SIG-M5 (cell line): ENCODE data around the gene BMAL1.

Experiments used
- DNase-seq: peaks from one replicate; lab custom pipeline; 2025; lab: John Stamatoyannopoulos, UW

The BMAL1 gene

DNA sequence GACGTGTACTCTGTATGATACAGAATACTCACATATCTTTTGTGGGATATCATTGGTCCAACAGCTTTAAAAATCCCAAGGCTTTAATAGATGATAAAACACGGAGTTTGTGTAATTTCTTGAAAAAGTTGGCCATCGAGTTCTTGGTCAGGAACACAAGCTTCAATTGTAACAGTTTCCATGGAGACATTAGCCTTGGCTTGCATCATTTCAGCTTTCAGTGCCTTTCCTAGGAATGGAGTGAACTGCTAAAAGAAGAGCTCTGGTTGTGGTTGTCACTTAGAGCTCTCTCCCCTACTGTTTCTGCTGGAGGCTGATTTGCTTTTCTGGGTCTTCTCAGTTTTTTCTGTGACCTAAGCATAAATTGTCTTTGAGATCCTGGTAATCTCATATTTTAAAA is 14.2 kb downstream of the BMAL1 start:
- DNase-seq = no peak

DNA sequence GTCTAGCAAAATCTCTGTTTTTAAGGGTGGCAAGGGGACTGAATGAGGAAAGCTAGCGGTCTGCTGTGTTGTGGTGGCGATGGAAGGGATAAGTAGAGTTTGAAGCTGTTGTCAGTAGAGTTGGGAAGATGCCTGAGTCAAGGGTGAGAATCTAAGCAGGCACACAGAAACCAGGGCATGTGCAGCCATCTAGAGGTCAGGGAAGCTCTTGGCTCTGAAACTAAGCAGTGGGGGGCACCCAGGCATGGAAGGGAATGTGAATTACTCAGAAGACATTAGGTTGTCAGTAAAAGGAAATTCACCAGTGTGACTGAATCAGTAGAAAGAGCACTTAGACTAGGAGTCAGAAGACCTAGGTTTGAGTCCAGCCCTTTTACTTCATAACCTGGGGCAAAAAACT is 15.4 kb downstream of the BMAL1 start:
- no peak for DNase-seq

GRCh38 chr11:13294178-13294577 is 16.6 kb downstream of the BMAL1 start:
- DNase-seq = no peak

DNA sequence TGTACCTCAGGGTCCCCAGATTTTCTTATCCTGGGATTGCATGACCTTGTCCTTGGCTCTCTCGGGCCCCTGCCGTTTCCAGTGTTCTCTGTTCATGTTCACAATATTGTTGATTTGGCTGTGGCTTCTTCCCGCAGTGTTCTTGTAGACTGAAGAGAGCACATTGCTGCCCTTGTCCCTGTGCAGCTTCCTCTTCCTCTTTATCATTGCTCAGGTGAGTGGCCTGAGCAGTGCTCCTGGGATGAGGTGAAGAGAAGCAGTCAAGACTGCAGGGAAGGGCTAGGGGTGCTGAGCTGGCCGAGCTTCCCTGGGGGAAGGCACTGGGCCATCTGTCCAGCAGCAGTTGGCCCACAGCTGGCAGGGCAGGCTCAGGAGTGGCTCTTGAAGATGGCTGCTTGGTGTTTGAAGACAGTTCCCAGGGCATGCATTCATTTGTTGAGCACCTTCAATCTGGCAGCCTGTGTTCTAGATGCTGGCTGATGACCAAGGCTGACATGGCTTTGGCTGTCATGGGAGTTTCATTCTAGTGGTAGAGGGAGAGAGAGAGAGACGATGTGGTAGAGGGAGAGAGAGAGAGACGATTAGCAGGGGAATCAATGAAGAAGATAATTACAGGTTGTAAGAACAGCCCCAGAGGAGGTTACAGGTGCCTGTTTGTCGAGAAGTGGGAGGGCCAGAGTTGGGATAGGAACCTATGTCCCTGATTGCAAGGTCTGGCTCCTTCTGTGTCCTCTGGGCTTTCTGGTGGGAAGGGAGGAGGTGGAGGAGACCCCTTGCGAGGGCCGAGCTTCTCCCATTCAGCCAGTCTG is 17.4 kb downstream of the BMAL1 start:
- DNase-seq = no peak

DNA sequence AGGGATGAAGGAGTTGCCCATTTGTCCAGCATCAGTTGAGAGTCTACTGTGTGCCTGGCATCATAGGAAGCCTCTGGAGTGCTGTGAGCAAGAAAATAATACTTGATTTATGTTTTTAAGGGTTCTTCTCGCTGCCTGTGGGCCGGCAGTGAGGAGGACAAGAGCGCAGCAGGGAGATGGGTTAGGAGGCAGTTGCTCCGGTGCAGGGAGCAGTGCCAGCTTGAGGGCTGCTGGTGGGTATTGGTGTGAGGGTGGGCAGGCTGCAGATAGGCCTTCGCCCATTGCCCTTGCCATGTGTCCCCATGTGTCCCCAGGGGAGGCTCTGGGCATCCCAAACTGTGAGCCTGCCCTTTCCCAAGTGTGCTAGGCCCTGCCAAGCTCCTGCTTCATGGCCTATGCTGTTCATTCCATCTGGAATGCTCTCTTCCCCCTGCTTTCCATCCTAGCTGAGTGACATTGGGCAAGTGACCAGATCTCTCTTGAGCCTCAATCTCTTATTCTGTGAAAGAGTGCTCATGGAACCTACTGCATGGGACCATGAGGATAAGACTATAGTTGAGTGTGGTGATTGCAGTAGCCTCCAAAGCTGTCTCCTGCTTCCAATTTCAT is 19.8 kb downstream of the BMAL1 start:
- no peak for DNase-seq

DNA sequence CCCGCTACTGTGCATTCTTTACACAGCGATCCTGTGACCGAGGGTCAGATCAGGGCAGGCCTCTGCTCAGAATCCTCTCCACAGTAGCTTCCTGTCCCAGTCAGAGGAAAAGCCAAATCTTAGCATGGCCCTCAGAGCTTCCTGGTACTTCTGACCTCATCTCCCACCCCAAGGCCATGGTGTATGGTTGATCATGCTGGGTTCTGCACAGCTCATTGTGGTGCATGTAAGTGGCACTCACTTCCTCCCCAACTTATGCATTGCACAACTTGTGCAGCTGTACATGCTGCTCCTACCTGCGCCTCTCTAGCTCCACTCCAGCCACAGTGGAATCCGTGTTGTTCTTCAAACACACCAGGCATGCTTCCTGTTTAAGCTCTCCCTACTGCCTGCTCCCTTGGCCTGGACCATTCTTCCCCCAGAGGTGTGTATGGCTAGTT is 20.3 kb downstream of the BMAL1 start:
- DNase-seq = no peak

- DNase-seq = no peak
These were observed 21.2 kb downstream of the BMAL1 start for GRCh38 chr11:13298765-13299164.

- no peak for DNase-seq
These were observed 23.9 kb downstream of the BMAL1 start for GRCh38 chr11:13301522-13301921.

- DNase-seq = no peak
These were observed 24.9 kb downstream of the BMAL1 start for GRCh38 chr11:13302420-13302958.

DNA sequence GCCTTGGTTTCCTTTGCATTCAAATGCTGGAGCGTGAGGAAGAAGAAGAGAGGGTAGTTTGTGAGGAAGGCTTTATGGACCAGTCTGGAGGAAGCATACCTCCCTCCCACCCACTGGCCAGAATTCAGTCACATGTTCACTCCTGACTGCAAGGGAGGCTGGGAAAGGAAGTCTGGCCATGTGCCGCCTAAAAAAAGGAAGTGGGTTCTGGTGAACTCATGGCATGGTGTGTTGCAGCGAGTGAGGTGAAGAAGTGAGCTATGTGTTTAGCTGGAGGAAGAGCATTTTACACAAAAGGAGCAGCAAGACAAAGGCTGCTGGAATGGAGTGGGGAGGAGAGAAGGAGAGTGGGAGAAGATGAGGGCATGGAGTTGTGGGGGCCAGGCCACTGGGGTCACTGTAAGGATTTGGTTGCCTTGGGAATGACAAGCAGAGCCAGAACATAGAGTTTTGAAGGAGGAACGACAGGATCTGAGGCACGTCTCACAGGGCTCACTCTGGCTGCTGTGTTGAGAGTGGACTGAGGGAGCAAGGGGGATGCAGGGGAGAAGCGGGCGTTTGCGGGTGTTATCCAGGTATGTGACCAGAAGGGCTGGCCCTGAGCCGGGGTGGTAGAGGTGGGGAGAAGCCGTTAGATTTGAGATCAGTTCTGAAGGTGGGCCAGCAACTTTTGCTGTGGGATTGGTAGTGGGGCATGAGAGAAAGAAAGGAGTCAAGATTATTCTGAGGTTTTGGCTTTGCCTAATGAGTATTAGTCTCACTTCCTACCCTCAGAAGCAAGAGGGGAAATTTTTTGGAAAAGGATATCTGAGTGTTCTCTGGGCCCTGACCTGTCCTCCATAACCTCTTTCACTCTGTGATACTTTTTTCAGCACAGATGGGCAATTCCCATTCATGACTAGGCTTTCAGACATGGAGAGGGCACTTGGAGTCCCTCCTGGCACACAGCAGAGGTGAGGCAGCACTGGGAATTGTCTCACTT is 26.4 kb downstream of the BMAL1 start:
- DNase-seq = peak; percentile 2

- DNase-seq = no peak
These were observed 27.2 kb downstream of the BMAL1 start for GRCh38 chr11:13304655-13305335.

DNA sequence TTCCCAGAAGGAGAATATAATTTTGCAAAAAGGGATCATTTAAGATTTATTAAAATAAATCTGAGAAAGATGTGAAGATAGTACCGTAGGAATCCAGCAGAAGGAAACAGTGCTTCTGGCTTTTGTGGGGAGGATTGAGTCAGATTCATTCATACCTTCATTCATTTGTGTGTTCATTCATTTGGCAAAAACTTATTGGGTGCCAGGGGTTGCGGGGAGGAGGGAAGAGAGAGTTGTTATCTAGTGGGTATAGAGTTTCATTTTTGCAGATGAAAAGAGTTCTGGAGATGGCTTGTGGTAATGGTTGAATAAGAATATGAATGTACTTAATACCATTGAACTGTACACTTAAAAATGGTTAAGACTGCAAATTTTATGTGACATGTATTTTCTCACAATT is 31.1 kb downstream of the BMAL1 start:
- DNase-seq = no peak

- no peak for DNase-seq
These were observed 31.6 kb downstream of the BMAL1 start for GRCh38 chr11:13309156-13309555.

DNA sequence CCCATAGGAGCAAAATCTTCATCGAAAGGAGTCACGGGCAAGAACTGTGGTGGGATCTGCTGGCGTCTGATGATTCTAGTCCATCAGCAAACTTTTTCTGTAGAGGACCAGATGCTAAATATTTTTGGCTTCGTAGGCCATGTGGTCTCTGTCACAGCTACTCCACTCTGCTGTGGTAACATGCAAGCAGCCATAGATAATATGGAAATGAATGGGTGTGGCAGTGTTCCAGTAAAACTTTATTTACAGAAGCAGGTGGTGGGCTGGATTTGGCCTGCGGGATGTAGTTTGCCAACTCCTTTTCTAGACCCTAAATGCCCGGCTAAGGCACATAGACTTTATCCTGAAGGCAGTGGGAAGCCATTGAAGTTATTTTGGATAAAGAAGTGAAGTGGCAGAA is 32.9 kb downstream of the BMAL1 start:
- DNase-seq = no peak

DNA sequence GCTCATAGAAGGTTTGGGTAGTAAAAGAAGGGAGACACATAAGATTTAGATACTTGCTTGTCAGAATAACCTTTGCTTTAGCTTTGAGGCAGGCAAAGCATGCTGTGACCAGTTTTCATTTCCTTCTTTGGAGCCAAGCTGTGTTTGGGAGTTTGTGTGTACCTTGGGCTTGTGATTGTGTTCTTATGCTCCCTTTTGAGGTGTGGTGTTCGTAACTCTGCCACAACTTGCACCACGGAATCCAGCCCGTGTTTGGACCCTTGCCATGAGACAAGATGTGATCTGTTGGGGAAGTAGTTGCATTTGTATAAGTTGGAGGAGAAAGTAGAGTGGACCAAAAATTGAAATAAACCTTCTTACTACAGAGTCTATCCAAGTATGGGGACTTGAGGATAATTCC is 34.0 kb downstream of the BMAL1 start:
- DNase-seq = no peak

DNA sequence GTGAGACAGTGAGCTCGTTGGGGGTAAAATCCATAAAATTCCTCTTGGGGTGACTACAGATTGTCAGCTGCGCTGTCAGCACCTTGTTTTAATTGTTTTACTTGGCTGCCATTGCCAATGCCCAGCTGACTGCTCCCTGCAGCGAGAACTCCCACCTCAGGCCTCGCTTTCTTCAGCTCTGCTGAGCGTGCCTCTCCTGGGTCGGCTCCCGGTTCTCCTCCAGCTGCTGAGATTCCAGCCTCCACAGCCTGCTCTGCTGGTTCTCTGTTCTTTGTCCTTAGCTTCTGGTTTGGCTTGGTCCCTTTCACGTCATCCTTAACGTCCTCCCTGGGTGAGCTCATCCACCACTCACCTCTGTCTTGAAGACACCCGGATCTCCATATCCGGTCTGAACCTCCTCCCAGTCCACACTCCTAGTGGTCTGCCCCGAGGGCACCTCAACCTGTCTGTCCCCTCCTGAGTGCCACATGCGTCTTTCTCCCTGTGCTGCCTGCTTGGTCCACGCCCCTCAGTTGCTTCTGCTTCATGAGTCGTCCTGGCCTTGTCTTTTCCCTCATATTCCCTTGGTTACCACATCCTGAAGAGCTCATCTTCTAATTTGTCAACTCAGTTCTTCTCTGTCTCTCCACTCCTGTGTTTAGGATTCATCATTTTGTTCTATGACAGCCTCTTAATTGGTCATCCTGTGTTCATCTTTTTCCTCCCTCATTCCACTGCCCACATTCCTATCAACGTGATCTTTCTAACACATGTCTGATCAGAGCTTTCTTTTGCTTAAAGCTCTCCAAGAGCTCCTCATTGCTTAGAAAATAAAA is 35.6 kb downstream of the BMAL1 start:
- DNase-seq = no peak

GRCh38 chr11:13314676-13315394 is 37.2 kb downstream of the BMAL1 start:
- no peak for DNase-seq

DNA sequence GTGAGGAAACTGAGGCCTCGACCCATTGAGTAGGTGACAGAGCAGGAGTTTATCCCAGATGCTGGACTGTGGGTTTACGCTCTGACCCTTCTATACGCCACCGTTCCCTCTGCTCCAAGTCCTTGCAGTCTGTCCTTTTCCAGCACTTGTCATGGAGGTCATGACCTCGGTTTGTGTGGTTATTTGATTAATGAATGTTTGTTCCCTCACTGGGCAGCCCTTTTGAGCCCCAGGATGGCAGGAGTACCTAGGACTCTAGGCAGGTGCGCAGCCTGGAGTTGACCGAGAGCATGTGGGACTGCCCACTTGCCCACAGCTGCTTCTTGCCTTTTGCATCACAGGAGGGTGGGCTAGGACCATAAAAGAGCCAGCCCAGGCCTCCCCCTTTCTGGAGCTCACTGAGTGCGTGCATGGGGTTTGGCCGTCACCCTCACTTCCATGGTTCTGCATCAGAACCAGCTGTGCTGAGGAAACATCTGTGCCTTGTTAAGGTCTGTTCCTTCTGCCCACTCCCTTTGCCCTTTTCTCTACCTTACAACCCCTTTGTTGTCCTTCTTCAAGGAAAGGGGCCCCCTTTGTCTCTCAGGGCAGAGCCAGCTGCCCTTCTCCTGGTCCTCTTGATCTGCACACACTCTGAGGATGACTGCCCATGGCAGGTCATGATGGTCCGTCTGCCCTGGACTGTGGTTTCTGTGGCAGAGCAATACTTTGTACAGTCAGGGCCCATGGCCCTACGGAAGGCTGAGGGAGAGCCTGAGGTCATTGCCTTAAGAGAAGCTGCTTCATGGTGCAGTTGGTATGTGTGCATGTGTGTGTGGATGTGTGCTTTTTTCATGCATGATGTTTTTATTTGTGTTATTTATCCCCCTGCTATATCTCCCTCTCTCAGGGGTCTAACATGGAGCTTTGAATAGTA is 38.2 kb downstream of the BMAL1 start:
- no peak for DNase-seq

GRCh38 chr11:13316528-13316961 is 39.0 kb downstream of the BMAL1 start:
- no peak for DNase-seq
